OCI-LY3 (cell line): Measurements from ENCODE around the gene CCSER1.

Experiments used
- H2AFZ ChIP-seq: fragments of 200-600, 300-600 bp; shearing (Covaris generic); 2 replicates; pipeline ENCODE4 v1.6.0; 2014; ENCODE audit warnings: antibody characterized with exemption, low read depth, low read length
- H3K27ac ChIP-seq: fragments of 200-600, 300-600 bp; sonication (generic); 2 replicates; pipeline ENCODE4 v1.5.1; 2014; ENCODE audit warnings: mild to moderate bottlenecking, low read length, moderate library complexity, mixed read lengths
- H3K27me3 ChIP-seq: fragments of 200-600, 300-600 bp; sonication (generic); 2 replicates; pipeline ENCODE4 v1.6.1; 2014; ENCODE audit warnings: low read depth, low read length, mixed read lengths
- H3K36me3 ChIP-seq: fragments of 200-600, 300-600 bp; sonication (generic); replicated peaks from 2 replicates; pipeline ENCODE3; 2014; ENCODE audit warnings: low read depth, low read length, mixed read lengths
- H3K4me1 ChIP-seq: fragments of 300-600, 200-600 bp; sonication (generic); 2 replicates; pipeline ENCODE4 v1.6.1; 2014; ENCODE audit warnings: low read length, mixed read lengths
- H3K4me2 ChIP-seq: fragments of 200-600, 300-600 bp; sonication (generic); 2 replicates; pipeline ENCODE4 v1.6.1; 2014; ENCODE audit warnings: low read length, mixed read lengths
- H3K4me3 ChIP-seq: fragments of 300-600, 200-600 bp; sonication (generic); 2 replicates; pipeline ENCODE4 v1.5.1; 2014; ENCODE audit warnings: antibody characterized with exemption, mild to moderate bottlenecking, low read length, moderate library complexity
- H3K79me2 ChIP-seq: fragments of 300-600, 200-600 bp; shearing (Covaris generic); 2 replicates; pipeline ENCODE4 v1.6.1; 2014; ENCODE audit warnings: mild to moderate bottlenecking, low read length, mixed read lengths
- H3K9ac ChIP-seq: fragments of 300-600, 200-600 bp; shearing (Covaris generic); 2 replicates; pipeline ENCODE4 v1.6.0; 2014; ENCODE audit warnings: mild to moderate bottlenecking, low read length, moderate library complexity
- H3K9me3 ChIP-seq: fragments of 200-600, 300-600 bp; shearing (Covaris generic); 2 replicates; pipeline ENCODE4 v1.6.1; 2014; ENCODE audit warnings: low read length, mixed read lengths; ENCODE audit not compliant: insufficient read depth
- H4K20me1 ChIP-seq: fragments of 200-600, 300-600 bp; sonication (generic); 2 replicates; pipeline ENCODE4 v1.6.1; 2016; ENCODE audit warnings: low read length, mixed read lengths; ENCODE audit not compliant: insufficient read depth
- EZH2phosphoT487 ChIP-seq: fragments of 200-600 bp; shearing (Covaris generic); IDR thresholded peaks from 2 replicates; pipeline ENCODE4 v1.6.1; 2018; ENCODE audit warnings: antibody characterized with exemption, mixed run types, low read depth
- TF ChIP-seq, protein P1 (sequence below): fragments of 200-600, 300-600 bp; sonication (generic); IDR thresholded peaks from 2 replicates; pipeline ENCODE4 v1.5.1; 2014; ENCODE audit warnings: antibody characterized with exemption, low read length, low read depth

The CCSER1 gene

GRCh38 chr4:90996813-90997212 lies 869.6 kb downstream of the CCSER1 start:
- Histone ChIP-seq H4K20me1 (no peaks in the 10 kb centered on the region), H3K9ac (no peak overlapping the region), H3K9me3 (no peaks in the 10 kb centered on the region), H3K36me3 (no peaks in the 10 kb centered on the region), H3K79me2 (no peaks in the 10 kb centered on the region), H3K4me2 (no peak overlapping the region), H3K4me3 (no peak overlapping the region), H3K27ac (no peak overlapping the region), H3K4me1 (no peaks in the 10 kb centered on the region), H2AFZ (no peak overlapping the region), H3K27me3 (no peaks in the 10 kb centered on the region)
- no peak for TF ChIP-seq EZH2phosphoT487
- TF ChIP-seq, protein P1, sequence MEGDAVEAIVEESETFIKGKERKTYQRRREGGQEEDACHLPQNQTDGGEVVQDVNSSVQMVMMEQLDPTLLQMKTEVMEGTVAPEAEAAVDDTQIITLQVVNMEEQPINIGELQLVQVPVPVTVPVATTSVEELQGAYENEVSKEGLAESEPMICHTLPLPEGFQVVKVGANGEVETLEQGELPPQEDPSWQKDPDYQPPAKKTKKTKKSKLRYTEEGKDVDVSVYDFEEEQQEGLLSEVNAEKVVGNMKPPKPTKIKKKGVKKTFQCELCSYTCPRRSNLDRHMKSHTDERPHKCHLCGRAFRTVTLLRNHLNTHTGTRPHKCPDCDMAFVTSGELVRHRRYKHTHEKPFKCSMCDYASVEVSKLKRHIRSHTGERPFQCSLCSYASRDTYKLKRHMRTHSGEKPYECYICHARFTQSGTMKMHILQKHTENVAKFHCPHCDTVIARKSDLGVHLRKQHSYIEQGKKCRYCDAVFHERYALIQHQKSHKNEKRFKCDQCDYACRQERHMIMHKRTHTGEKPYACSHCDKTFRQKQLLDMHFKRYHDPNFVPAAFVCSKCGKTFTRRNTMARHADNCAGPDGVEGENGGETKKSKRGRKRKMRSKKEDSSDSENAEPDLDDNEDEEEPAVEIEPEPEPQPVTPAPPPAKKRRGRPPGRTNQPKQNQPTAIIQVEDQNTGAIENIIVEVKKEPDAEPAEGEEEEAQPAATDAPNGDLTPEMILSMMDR: no peak

DNA sequence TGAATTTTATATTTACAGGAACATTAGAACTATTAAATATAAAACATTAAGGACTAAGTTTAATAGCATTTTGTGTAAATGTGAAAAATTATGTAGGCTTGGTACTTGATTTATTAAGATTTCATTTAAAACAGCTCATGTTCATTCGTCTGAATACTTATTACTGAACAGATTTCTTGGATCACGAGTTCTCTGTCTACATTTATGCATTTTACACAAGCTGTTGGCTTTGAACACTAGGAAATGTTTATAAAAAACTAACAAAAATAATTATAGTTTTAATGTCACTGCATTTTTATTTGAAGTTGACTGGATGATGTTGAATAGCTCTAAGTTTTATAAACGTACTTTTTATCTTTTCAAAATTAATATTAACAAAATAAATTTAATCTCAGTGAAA lies 888.7 kb downstream of the CCSER1 start:
- no peaks in the 10 kb centered on the region for H3K9me3 ChIP-seq
- no peaks in the 10 kb centered on the region for H3K36me3 ChIP-seq
- no peaks in the 10 kb centered on the region for H4K20me1 ChIP-seq
- no peak for TF ChIP-seq EZH2phosphoT487
- TF ChIP-seq, protein P1: no peak
- no peak overlapping the region for H3K9ac ChIP-seq
- no peak overlapping the region for H3K4me3 ChIP-seq
- no peaks in the 10 kb centered on the region for H3K4me1 ChIP-seq
- H3K27ac ChIP-seq: no peak overlapping the region
- H3K79me2 ChIP-seq: no peaks in the 10 kb centered on the region
- no peak overlapping the region for H2AFZ ChIP-seq
- no peak overlapping the region for H3K4me2 ChIP-seq
- no peaks in the 10 kb centered on the region for H3K27me3 ChIP-seq

DNA sequence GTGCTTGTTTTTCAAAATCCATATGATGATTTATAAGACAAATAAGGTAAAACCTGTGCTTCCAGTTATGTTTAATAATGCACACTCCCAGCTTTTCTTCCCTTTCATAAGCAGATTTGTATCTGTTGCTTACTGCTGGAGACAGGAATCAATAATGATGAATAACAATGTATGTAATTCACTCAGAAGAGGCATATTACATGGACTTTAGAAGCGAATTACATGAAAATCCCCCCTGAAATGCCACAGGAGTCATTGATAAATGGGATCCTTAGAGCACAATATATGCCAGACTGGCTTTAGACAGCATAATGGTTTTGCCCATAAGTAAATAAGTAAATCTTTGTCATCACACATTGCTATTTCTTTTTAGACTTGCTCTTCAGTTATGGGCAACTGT lies 892.3 kb downstream of the CCSER1 start:
- no peaks in the 10 kb centered on the region for H3K9me3 ChIP-seq
- H3K27me3 ChIP-seq: no peaks in the 10 kb centered on the region
- no peak overlapping the region for H3K4me2 ChIP-seq
- H3K4me3 ChIP-seq: no peak overlapping the region
- TF ChIP-seq, protein P1: no peak
- TF ChIP-seq EZH2phosphoT487: no peak
- H3K79me2 ChIP-seq: no peaks in the 10 kb centered on the region
- H3K27ac ChIP-seq: no peak overlapping the region
- 0 out of 2 replicates have a peak, but pooled peaks cover 4% of the 10 kb centered on the region for H3K4me1 ChIP-seq
- H4K20me1 ChIP-seq: no peaks in the 10 kb centered on the region
- H3K36me3 ChIP-seq: no peaks in the 10 kb centered on the region
- no peak overlapping the region for H3K9ac ChIP-seq
- H2AFZ ChIP-seq: no peak overlapping the region

DNA sequence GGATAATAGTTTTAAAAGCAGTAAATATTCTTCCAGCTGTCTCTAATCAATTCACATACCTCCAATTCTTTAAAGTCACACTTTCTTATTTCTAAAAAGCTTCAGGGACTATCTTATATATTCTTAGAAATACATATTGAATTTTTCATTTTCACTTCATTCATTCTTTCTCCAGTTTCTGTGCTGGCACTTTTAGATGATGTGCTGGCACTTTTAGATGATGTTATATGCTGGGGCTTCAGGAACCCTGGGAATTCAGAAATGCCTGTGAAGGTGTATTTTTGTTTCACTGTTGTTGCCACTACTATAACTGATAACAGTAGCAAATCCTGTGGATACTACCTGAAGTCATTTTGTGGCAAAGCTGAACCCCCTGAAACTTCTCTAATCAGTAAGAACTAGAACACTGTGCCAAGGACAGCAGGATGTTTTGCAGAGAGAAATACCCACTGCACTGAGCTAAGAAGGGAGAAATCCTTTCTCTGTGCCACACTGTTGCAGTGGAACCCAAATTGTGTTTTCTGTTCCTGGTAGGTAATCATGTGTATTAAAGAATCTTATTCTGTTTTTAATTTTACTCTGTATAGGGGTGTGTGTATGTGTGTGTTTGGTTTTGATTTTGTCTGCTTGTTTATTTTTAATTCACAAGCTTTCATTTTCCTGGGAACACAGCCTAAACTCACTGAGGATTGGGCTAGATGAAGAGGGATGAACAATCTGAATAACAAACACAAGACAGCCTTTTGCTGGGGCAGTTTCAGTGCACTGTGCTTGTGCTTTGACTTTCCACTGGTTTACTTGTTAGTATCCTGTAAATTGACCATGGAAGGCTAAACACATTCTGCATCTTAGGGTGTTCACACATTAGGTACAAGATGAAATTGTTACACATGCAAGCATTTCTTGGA lies 898.3 kb downstream of the CCSER1 start:
- no peak overlapping the region for H3K9ac ChIP-seq
- no peak overlapping the region for H3K4me2 ChIP-seq
- H3K27me3 ChIP-seq: no peaks in the 10 kb centered on the region
- H3K27ac ChIP-seq: no peak overlapping the region
- no peak overlapping the region for H2AFZ ChIP-seq
- H3K36me3 ChIP-seq: no peaks in the 10 kb centered on the region
- no peaks in the 10 kb centered on the region for H3K9me3 ChIP-seq
- TF ChIP-seq, protein P1: no peak
- TF ChIP-seq EZH2phosphoT487: no peak
- no peak overlapping the region for H3K4me3 ChIP-seq
- no peaks in the 10 kb centered on the region for H4K20me1 ChIP-seq
- H3K79me2 ChIP-seq: no peaks in the 10 kb centered on the region
- 0 out of 2 replicates have a peak, but pooled peaks cover 4% of the 10 kb centered on the region for H3K4me1 ChIP-seq
